H1 (cell line): Measurements from ENCODE around the gene SCMH1.

Experiments
- CTCF ChIP-seq, 3 experiments: IDR thresholded peaks; 1 replicate in 2 of 3; 2 replicates in 1 of 3; pipeline versions ENCODE4 v1.5.1 to v1.6.1; 2011; ENCODE audit warnings: low read length in 3 of 3, mild to moderate bottlenecking in 3 of 3, inconsistent platforms in 2 of 3, low read depth in 1 of 3, moderate library complexity in 1 of 3; ENCODE audit not compliant: insufficient read depth in 1 of 3; ENCODE audit errors: control extremely low read depth in 1 of 3
- POLR2A ChIP-seq, 2 experiments: IDR thresholded peaks; 1 replicate in 1 of 2; 2 replicates in 1 of 2; pipeline ENCODE4 v1.6.1; 2011; ENCODE audit warnings: low read depth in 2 of 2, low read length in 2 of 2, mild to moderate bottlenecking in 2 of 2; ENCODE audit errors: control extremely low read depth in 1 of 2
- TAF1 ChIP-seq: IDR thresholded peaks from 2 replicates; pipeline ENCODE4 v1.6.1; 2011; ENCODE audit warnings: mild to moderate bottlenecking, low read depth, low read length

DNA sequence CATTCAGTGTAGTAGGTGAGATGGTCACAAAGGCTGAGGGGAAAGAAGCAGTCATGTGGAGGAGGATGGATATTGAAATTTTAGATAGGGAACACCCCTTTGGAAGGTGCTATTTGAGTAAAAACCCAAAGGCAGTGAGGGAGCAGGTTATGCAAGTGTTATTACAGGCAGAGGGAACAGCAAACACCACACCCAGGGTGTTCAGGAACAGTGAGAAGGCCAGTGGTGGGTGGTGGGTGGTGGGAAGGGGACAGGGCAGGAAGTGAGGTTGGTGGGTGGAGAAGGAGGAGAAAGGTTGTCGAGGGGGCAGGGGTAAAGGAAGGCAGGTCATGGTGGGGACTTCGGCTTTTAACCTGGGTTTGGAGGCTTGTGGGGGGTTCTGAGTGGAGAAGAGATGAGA lies 39.2 kb upstream of the SCMH1 start:
- TF ChIP-seq POLR2A (IDR thresholded peaks at IDR 0.05; ENCODE audit: control extremely low read depth in 1 of 2, low read depth in 2 of 2, low read length in 2 of 2) (no peak), TAF1 (no peak), CTCF (IDR thresholded peaks at IDR 0.05; ENCODE audit: control extremely low read depth in 1 of 3, insufficient read depth in 1 of 3, low read depth in 1 of 3, low read length in 3 of 3) (no peak)
